ENCODE results near the gene ZNF526. TPM values are rescaled to one million over a fixed set of nuclear protein-coding genes. Genes with fewer than 3 reads are reported as not detected.

Gene ZNF526
- total and polyA plus RNA-seq, 9 of the 15 experiments (the other 6 are each of a cell fraction or from before 2014, with no cell fraction given): 1.3 to 17.9 (median 6.2) TPM

- TF ChIP-seq ZNF583 (CRISPR knock-in tag; IDR thresholded peaks at IDR 0.05) (no peak), ARID3A (IDR thresholded peaks at IDR 0.05; ENCODE audit: borderline replicate concordance, low read depth, low read length) (no peak), SPI1 (IDR thresholded peaks at IDR 0.05; ENCODE audit: borderline replicate concordance, low read depth, low read length) (no peak), DMBX1 (CRISPR knock-in tag; IDR thresholded peaks at IDR 0.05; ENCODE audit: borderline replicate concordance) (no peak), ATF2 (CRISPR knock-in tag; IDR thresholded peaks at IDR 0.05) (no peak), ARID3B (CRISPR knock-in tag; IDR thresholded peaks at IDR 0.05; ENCODE audit: borderline replicate concordance) (no peak), TAF1 (IDR thresholded peaks at IDR 0.05; ENCODE audit: control insufficient read depth, extremely low read depth, insufficient read depth, low read length, severe bottlenecking) (no peak), ARID4B (CRISPR knock-in tag; IDR thresholded peaks at IDR 0.05) (no peak), ZNF609 (CRISPR knock-in tag; IDR thresholded peaks at IDR 0.05; ENCODE audit: borderline replicate concordance) (0 out of 2 replicates have a peak, but pooled peaks have one; percentile 54)
These were observed 49.6 kb downstream of the ZNF526 start (continued) for GRCh38 chr19:42269478-42270345.

Data from K562 (cell line).